H9 (cell line): Measurements from ENCODE around the gene ATAD3B. TPM values are rescaled to one million over a fixed set of nuclear protein-coding genes. Genes with fewer than 3 reads are reported as not detected.
"Not testable (repeated sequence)": the region's sequence is repeated elsewhere in the genome, so short reads cannot be mapped to it uniquely, and the experiment has no call there.

Source experiments
- DNase-seq: peaks from one replicate; pipeline ENCODE4 v3.0.0-alpha.2; 2017
- H2AFZ ChIP-seq: one replicate; pipeline ENCODE4 v1.6.1; 2013; ENCODE audit warnings: mild to moderate bottlenecking, low read length, control low read depth, moderate library complexity
- H2AK5ac ChIP-seq: 2 replicates; pipeline ENCODE4 v1.6.1; 2013; ENCODE audit warnings: low read length, control low read depth, mixed read lengths; ENCODE audit not compliant: insufficient read length
- H2BK120ac ChIP-seq: one replicate; pipeline ENCODE4 v1.6.1; 2013; ENCODE audit warnings: low read depth, mild to moderate bottlenecking, low read length, control low read depth, inconsistent platforms; ENCODE audit not compliant: poor library complexity, severe bottlenecking
- H2BK12ac ChIP-seq: 2 replicates; pipeline ENCODE4 v1.6.1; 2013; ENCODE audit warnings: low read length, control low read depth, mixed read lengths, low read depth; ENCODE audit not compliant: insufficient read length
- H2BK15ac ChIP-seq: 2 replicates; pipeline ENCODE4 v1.6.1; 2013; ENCODE audit warnings: low read depth, low read length, control low read depth
- H2BK20ac ChIP-seq: one replicate; pipeline ENCODE4 v1.6.1; 2013; ENCODE audit warnings: low read depth, mild to moderate bottlenecking, low read length, control low read depth, inconsistent platforms; ENCODE audit not compliant: poor library complexity, severe bottlenecking
- H2BK5ac ChIP-seq: 2 replicates; pipeline ENCODE4 v1.6.1; 2013; ENCODE audit warnings: low read length, control low read depth, mixed read lengths; ENCODE audit not compliant: insufficient read length
- H3K14ac ChIP-seq: 2 replicates; pipeline ENCODE4 v1.6.1; 2013; ENCODE audit warnings: low read length, control low read depth; ENCODE audit not compliant: insufficient read depth
- H3K18ac ChIP-seq: 2 replicates; pipeline ENCODE4 v1.6.1; 2013; ENCODE audit warnings: low read depth, mild to moderate bottlenecking, mixed read lengths, low read length, control low read depth; ENCODE audit not compliant: insufficient read length
- H3K23ac ChIP-seq: 2 replicates; pipeline ENCODE4 v1.6.1; 2013; ENCODE audit warnings: low read length, control low read depth, mixed read lengths, low read depth; ENCODE audit not compliant: insufficient read length
- H3K23me2 ChIP-seq: 2 replicates; pipeline ENCODE4 v1.6.1; 2013; ENCODE audit warnings: low read depth, mild to moderate bottlenecking, mixed read lengths, low read length, control low read depth; ENCODE audit not compliant: insufficient read length, poor library complexity, severe bottlenecking
- H3K27ac ChIP-seq: 2 replicates; pipeline ENCODE4 v1.5.1; 2013; ENCODE audit warnings: low read length, control low read depth, mixed read lengths, low read depth; ENCODE audit not compliant: insufficient read length
- H3K27me3 ChIP-seq: 2 replicates; pipeline ENCODE4 v1.6.1; 2013; ENCODE audit warnings: low read length, control low read depth, inconsistent platforms; ENCODE audit not compliant: insufficient read depth
- H3K4ac ChIP-seq: 2 replicates; pipeline ENCODE4 v1.6.1; 2013; ENCODE audit warnings: low read depth, mild to moderate bottlenecking, control low read depth, inconsistent platforms, low read length, moderate library complexity
- H3K4me1 ChIP-seq: 2 replicates; pipeline ENCODE4 v1.6.1; 2013; ENCODE audit warnings: low read length, control low read depth, inconsistent platforms; ENCODE audit not compliant: insufficient read depth
- H3K4me2 ChIP-seq: 2 replicates; pipeline ENCODE4 v1.6.1; 2013; ENCODE audit warnings: low read length, control low read depth, mixed read lengths; ENCODE audit not compliant: insufficient read length, insufficient read depth
- H3K56ac ChIP-seq: 2 replicates; pipeline ENCODE4 v1.6.1; 2013; ENCODE audit warnings: low read depth, mild to moderate bottlenecking, mixed read lengths, low read length, control low read depth; ENCODE audit not compliant: insufficient read length
- H3K79me1 ChIP-seq: 2 replicates; pipeline ENCODE4 v1.6.1; 2013; ENCODE audit warnings: low read depth, mild to moderate bottlenecking, moderate library complexity, low read length, control low read depth, inconsistent platforms; ENCODE audit not compliant: insufficient read depth, poor library complexity, severe bottlenecking
- H3K79me2 ChIP-seq: 2 replicates; pipeline ENCODE4 v1.6.1; 2013; ENCODE audit warnings: low read length, control low read depth, inconsistent platforms; ENCODE audit not compliant: insufficient read depth
- H3K9ac ChIP-seq: 2 replicates; pipeline ENCODE4 v1.6.1; 2013; ENCODE audit warnings: low read length, control low read depth, mixed read lengths; ENCODE audit not compliant: insufficient read length; ENCODE audit errors: extremely low read depth
- H3K9me3 ChIP-seq: one replicate; pipeline ENCODE4 v1.6.1; 2013; ENCODE audit warnings: low read depth, low read length, inconsistent platforms; ENCODE audit not compliant: control insufficient read depth
- H3T11ph ChIP-seq: one replicate; pipeline ENCODE4 v1.6.1; 2013; ENCODE audit warnings: mild to moderate bottlenecking, low read length, control low read depth, inconsistent platforms
- H4K20me1 ChIP-seq: one replicate; pipeline ENCODE4 v1.6.1; 2013; ENCODE audit not compliant: control insufficient read depth, insufficient read length, insufficient read depth
- H4K5ac ChIP-seq: 2 replicates; pipeline ENCODE4 v1.6.1; 2013; ENCODE audit warnings: low read depth, mild to moderate bottlenecking, mixed read lengths, low read length, control low read depth; ENCODE audit not compliant: insufficient read length
- H4K8ac ChIP-seq: replicated peaks from 2 replicates; pipeline ENCODE4 v1.6.1; 2013; ENCODE audit warnings: low read length, control low read depth, mixed read lengths, low read depth; ENCODE audit not compliant: insufficient read length
- H4K91ac ChIP-seq: 2 replicates; pipeline ENCODE4 v1.6.1; 2013; ENCODE audit warnings: low read depth, mild to moderate bottlenecking, moderate library complexity, mixed read lengths, low read length, control low read depth; ENCODE audit not compliant: insufficient read length
- H3K27ac Mint-ChIP-seq, 3 experiments: 2 replicates in 2 of 3; 3 replicates in 1 of 3; pipeline ENCODE4 v1.8.0; 2020 to 2021; ENCODE audit warnings: mixed read lengths in 3 of 3, mild to moderate bottlenecking in 1 of 3, moderate library complexity in 1 of 3
- H3K27me3 Mint-ChIP-seq: 2 replicates; pipeline ENCODE4 v1.8.0; 2021; ENCODE audit warnings: low read depth, mild to moderate bottlenecking, moderate library complexity, mixed read lengths
- H3K36me3 Mint-ChIP-seq, 3 experiments: 2 replicates in 2 of 3; 3 replicates in 1 of 3; pipeline ENCODE4 v1.8.0; 2020 to 2021; ENCODE audit warnings: low read depth in 3 of 3, mixed read lengths in 3 of 3; ENCODE audit not compliant: insufficient read depth in 1 of 3
- H3K4me1 Mint-ChIP-seq, 2 experiments: 2 replicates each; pipeline ENCODE4 v1.8.0; 2020; ENCODE audit warnings: mixed read lengths in 2 of 2
- H3K4me3 Mint-ChIP-seq, 2 experiments: 2 replicates in 1 of 2; 3 replicates in 1 of 2; pipeline ENCODE4 v1.8.0; 2020 to 2021; ENCODE audit warnings: mild to moderate bottlenecking in 2 of 2, mixed read lengths in 2 of 2, moderate library complexity in 1 of 2
- H3K9me3 Mint-ChIP-seq, 2 experiments: 2 replicates in 1 of 2; 3 replicates in 1 of 2; pipeline ENCODE4 v1.8.0; 2020; ENCODE audit warnings: mild to moderate bottlenecking in 2 of 2, mixed read lengths in 2 of 2, moderate library complexity in 1 of 2
- WGBS: extraction: QIAGEN DNeasy Blood & Tissue Kit; methylation state at CpG from one replicate; pipeline ENCODE4 v1.1.7; 2013; ENCODE audit warnings: missing lambda C conversion rate, low lambda C conversion rate, mixed read lengths; ENCODE audit not compliant: insufficient read length; ENCODE audit errors: extremely low coverage; 5-methylcytosine and 5-hydroxymethylcytosine counted together
- total RNA-seq: library from RNA; stranded (reverse); gene quantifications from 2 replicates; pipeline ENCODE4 v1.2.1, GENCODE V29; 2021

The ATAD3B gene
- total RNA-seq, 1 experiment from 2014 or later, result 78.6 TPM

DNA sequence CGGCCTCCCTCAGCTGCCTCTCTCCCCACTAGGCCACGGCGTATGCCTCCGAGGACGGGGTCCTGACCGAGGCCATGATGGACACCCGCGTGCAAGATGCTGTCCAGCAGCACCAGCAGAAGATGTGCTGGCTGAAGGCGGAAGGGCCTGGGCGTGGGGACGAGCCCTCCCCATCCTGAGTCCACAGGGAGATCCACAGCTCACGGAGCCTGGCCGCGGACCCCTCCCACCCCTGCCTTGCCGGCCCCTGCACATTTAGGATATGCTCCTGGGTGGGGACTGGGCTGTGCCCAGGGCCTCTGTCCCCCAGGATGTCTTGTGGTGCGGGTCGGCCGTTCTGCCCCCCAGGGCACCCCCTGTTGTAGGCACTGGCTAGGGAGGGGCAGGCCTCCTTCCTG lies 62.3 kb downstream of the ATAD3B start:
- H4K20me1 ChIP-seq, H3K79me1 ChIP-seq, H4K8ac ChIP-seq, H3K79me2 ChIP-seq, H2BK20ac ChIP-seq, DNase-seq, H4K91ac ChIP-seq, H3K27ac ChIP-seq, H3K23me2 ChIP-seq, H2AFZ ChIP-seq, H3K27me3 ChIP-seq, H2BK12ac ChIP-seq, H3K56ac ChIP-seq, H2BK120ac ChIP-seq, H3K18ac ChIP-seq, H3K9ac ChIP-seq, H3K27me3 Mint-ChIP-seq, H3K14ac ChIP-seq, H3T11ph ChIP-seq, H3K4me1 Mint-ChIP-seq, H3K27ac Mint-ChIP-seq, H3K4me2 ChIP-seq, H3K9me3 Mint-ChIP-seq, H3K4me1 ChIP-seq, H3K4ac ChIP-seq, H2BK15ac ChIP-seq, H3K9me3 ChIP-seq, H2AK5ac ChIP-seq, H3K4me3 Mint-ChIP-seq, H2BK5ac ChIP-seq, H3K23ac ChIP-seq, H4K5ac ChIP-seq: not testable (repeated sequence)
- no CpG with 5 or more reads among the region's 18 CpGs for WGBS
- H3K36me3 Mint-ChIP-seq, result peaks cover 20 to 36% (median 27%) of the 10 kb centered on the region in 3 experiments
